HEK293 (cell line): Measurements from ENCODE around the gene NINJ2.

Experiments
- MYNN ChIP-seq: fragments of 450-650 bp; formaldehyde crosslinking; IDR thresholded peaks from 2 replicates; pipeline ENCODE4 v1.5.1; 2016; ENCODE audit warnings: missing biosample characterization, missing genetic modification characterization, borderline replicate concordance
- ZBTB7A ChIP-seq: fragments of 450-650 bp; formaldehyde crosslinking; IDR thresholded peaks from 2 replicates; pipeline ENCODE4 v1.5.1; 2016; ENCODE audit warnings: low read depth, missing biosample characterization, missing genetic modification characterization
- ZNF184 ChIP-seq: fragments of 450-650 bp; IDR thresholded peaks from 2 replicates; pipeline ENCODE4 v1.5.1; 2018; ENCODE audit warnings: missing biosample characterization, mild to moderate bottlenecking, missing genetic modification characterization
- ZNF274 ChIP-seq, 2 experiments: fragments of 200-500 bp in 1 of 2; fragments of 450-650 bp in 1 of 2; sonication (Bioruptor generic) in 1 of 2; formaldehyde crosslinking in 1 of 2; IDR thresholded peaks; 2 replicates each; pipeline versions ENCODE4 v1.5.1 to v1.6.1; 2014 to 2016; ENCODE audit warnings: borderline replicate concordance in 1 of 2, inconsistent platforms in 1 of 2, low read length in 1 of 2, missing biosample characterization in 1 of 2, missing genetic modification characterization in 1 of 2
- ZNF423 ChIP-seq: fragments of 450-650 bp; formaldehyde crosslinking; IDR thresholded peaks from 2 replicates; pipeline ENCODE4 v1.5.1; 2016; ENCODE audit warnings: missing biosample characterization, missing genetic modification characterization
- TF ChIP-seq, protein P1 (sequence below): fragments of 450-650 bp; formaldehyde crosslinking; IDR thresholded peaks from 2 replicates; pipeline ENCODE4 v1.5.1; 2016; ENCODE audit warnings: missing biosample characterization, missing genetic modification characterization
- TF ChIP-seq, protein P2 (sequence below): fragments of 450-650 bp; formaldehyde crosslinking; IDR thresholded peaks from 2 replicates; pipeline ENCODE4 v1.5.1; 2016; ENCODE audit warnings: missing biosample characterization, missing genetic modification characterization

DNA sequence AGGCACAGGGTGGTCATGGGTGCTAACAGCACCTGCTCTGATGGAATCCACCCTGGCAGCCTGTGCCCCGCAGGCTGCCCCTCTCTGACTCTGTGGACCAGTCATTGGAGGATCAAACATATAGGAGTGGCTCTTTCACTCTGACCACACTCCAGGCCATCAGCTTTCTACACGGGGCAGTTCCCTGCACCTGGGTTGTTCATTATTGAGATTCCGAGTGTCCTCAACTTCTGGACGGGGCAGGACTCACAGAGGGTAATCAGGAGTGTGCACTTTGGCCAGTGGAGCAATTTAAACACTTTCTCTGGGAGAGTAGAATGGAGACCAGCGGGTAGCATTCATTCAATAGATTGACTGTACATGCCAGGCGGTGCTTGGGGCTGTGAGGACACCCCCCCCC lies 94.8 kb downstream of the NINJ2 start:
- no peak for TF ChIP-seq ZNF274 (IDR thresholded peaks at IDR 0.05; ENCODE audit: low read length)
- TF ChIP-seq ZNF274 (tag by site-specific recombination; IDR thresholded peaks at IDR 0.05; ENCODE audit: borderline replicate concordance): no peak
- no peak for TF ChIP-seq ZNF184 (tag by site-specific recombination)
- TF ChIP-seq, protein P1, sequence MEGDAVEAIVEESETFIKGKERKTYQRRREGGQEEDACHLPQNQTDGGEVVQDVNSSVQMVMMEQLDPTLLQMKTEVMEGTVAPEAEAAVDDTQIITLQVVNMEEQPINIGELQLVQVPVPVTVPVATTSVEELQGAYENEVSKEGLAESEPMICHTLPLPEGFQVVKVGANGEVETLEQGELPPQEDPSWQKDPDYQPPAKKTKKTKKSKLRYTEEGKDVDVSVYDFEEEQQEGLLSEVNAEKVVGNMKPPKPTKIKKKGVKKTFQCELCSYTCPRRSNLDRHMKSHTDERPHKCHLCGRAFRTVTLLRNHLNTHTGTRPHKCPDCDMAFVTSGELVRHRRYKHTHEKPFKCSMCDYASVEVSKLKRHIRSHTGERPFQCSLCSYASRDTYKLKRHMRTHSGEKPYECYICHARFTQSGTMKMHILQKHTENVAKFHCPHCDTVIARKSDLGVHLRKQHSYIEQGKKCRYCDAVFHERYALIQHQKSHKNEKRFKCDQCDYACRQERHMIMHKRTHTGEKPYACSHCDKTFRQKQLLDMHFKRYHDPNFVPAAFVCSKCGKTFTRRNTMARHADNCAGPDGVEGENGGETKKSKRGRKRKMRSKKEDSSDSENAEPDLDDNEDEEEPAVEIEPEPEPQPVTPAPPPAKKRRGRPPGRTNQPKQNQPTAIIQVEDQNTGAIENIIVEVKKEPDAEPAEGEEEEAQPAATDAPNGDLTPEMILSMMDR (tag by site-specific recombination): no peak
- TF ChIP-seq ZNF423 (tag by site-specific recombination): no peak
- TF ChIP-seq, protein P2, sequence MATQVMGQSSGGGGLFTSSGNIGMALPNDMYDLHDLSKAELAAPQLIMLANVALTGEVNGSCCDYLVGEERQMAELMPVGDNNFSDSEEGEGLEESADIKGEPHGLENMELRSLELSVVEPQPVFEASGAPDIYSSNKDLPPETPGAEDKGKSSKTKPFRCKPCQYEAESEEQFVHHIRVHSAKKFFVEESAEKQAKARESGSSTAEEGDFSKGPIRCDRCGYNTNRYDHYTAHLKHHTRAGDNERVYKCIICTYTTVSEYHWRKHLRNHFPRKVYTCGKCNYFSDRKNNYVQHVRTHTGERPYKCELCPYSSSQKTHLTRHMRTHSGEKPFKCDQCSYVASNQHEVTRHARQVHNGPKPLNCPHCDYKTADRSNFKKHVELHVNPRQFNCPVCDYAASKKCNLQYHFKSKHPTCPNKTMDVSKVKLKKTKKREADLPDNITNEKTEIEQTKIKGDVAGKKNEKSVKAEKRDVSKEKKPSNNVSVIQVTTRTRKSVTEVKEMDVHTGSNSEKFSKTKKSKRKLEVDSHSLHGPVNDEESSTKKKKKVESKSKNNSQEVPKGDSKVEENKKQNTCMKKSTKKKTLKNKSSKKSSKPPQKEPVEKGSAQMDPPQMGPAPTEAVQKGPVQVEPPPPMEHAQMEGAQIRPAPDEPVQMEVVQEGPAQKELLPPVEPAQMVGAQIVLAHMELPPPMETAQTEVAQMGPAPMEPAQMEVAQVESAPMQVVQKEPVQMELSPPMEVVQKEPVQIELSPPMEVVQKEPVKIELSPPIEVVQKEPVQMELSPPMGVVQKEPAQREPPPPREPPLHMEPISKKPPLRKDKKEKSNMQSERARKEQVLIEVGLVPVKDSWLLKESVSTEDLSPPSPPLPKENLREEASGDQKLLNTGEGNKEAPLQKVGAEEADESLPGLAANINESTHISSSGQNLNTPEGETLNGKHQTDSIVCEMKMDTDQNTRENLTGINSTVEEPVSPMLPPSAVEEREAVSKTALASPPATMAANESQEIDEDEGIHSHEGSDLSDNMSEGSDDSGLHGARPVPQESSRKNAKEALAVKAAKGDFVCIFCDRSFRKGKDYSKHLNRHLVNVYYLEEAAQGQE (tag by site-specific recombination): no peak
- TF ChIP-seq ZBTB7A (tag by site-specific recombination): no peak
- TF ChIP-seq MYNN (tag by site-specific recombination): no peak
